ENCODE data around the gene PHKB. TPM values are rescaled to one million over a fixed set of nuclear protein-coding genes. Genes with fewer than 3 reads are reported as not detected.

The PHKB gene
- total RNA-seq, 1 experiment from 2014 or later = 83.4 TPM

- BruUV-seq (replicated peaks) = no TSS peak
- intact Hi-C loops (cut with micrococcal nuclease; ENCODE audit: unreplicated experiment) = no loop called here
- Mint-ChIP-seq H3K4me3 (ENCODE audit: low read depth, unreplicated experiment) (no peak overlapping the region), H3K4me1 (ENCODE audit: low read depth, unreplicated experiment) (peaks cover 6% of the 10 kb centered on the region), H3K9me3 (ENCODE audit: low read depth, unreplicated experiment) (peaks cover 1% of the 10 kb centered on the region), H3K36me3 (ENCODE audit: insufficient read depth, unreplicated experiment) (no peaks in the 10 kb centered on the region), H3K27me3 (ENCODE audit: unreplicated experiment) (no peaks in the 10 kb centered on the region), H3K27ac (ENCODE audit: unreplicated experiment) (no peak overlapping the region)
- DNase-seq = no peak
- TF ChIP-seq CTCF (IDR thresholded peaks at IDR 0.05; ENCODE audit: unreplicated experiment) = no peak
- CTCF ChIA-PET = no interaction called here
Measured at GRCh38 chr16:47571049-47571448, 109.9 kb downstream of the PHKB start.

- TF ChIP-seq CTCF (IDR thresholded peaks at IDR 0.05; ENCODE audit: unreplicated experiment) = no peak
- intact Hi-C loops (cut with micrococcal nuclease; ENCODE audit: unreplicated experiment) = no loop called here
- H3K36me3 Mint-ChIP-seq (ENCODE audit: insufficient read depth, unreplicated experiment) = no peaks in the 10 kb centered on the region
- H3K27me3 Mint-ChIP-seq (ENCODE audit: unreplicated experiment) = no peaks in the 10 kb centered on the region
- H3K27ac Mint-ChIP-seq (ENCODE audit: unreplicated experiment) = no peak overlapping the region
- no peak for DNase-seq
- CTCF ChIA-PET = no interaction called here
- H3K4me1 Mint-ChIP-seq (ENCODE audit: low read depth, unreplicated experiment) = peaks cover 6% of the 10 kb centered on the region
- no peaks in the 10 kb centered on the region for H3K9me3 Mint-ChIP-seq (ENCODE audit: low read depth, unreplicated experiment)
- no peak overlapping the region for H3K4me3 Mint-ChIP-seq (ENCODE audit: low read depth, unreplicated experiment)
- BruUV-seq (replicated peaks) = no TSS peak
Measured at GRCh38 chr16:47571711-47572110, 110.6 kb downstream of the PHKB start.

GRCh38 chr16:47574091-47575054 is 113.2 kb downstream of the PHKB start:
- CTCF ChIA-PET = interaction anchor here (1.0 kb wide), 1 partner anchor 28 kb away, joined by 5 read pairs; no protein-coding TSS in a partner anchor
- Mint-ChIP-seq H3K4me1 (ENCODE audit: low read depth, unreplicated experiment) (peaks cover 21% of the 10 kb centered on the region), H3K27ac (ENCODE audit: unreplicated experiment) (no peak overlapping the region), H3K27me3 (ENCODE audit: unreplicated experiment) (no peaks in the 10 kb centered on the region), H3K9me3 (ENCODE audit: low read depth, unreplicated experiment) (no peaks in the 10 kb centered on the region), H3K36me3 (ENCODE audit: insufficient read depth, unreplicated experiment) (no peaks in the 10 kb centered on the region), H3K4me3 (ENCODE audit: low read depth, unreplicated experiment) (no peak overlapping the region)
- peak; percentile 12 for DNase-seq
- intact Hi-C loops (cut with micrococcal nuclease; ENCODE audit: unreplicated experiment) = no loop called here
- BruUV-seq (replicated peaks) = no TSS peak
- no peak for TF ChIP-seq CTCF (IDR thresholded peaks at IDR 0.05; ENCODE audit: unreplicated experiment)

- CTCF ChIA-PET = no interaction called here
- Mint-ChIP-seq H3K27me3 (ENCODE audit: unreplicated experiment) (no peaks in the 10 kb centered on the region), H3K4me3 (ENCODE audit: low read depth, unreplicated experiment) (no peak overlapping the region), H3K9me3 (ENCODE audit: low read depth, unreplicated experiment) (no peaks in the 10 kb centered on the region), H3K4me1 (ENCODE audit: low read depth, unreplicated experiment) (peaks cover 21% of the 10 kb centered on the region), H3K36me3 (ENCODE audit: insufficient read depth, unreplicated experiment) (no peaks in the 10 kb centered on the region), H3K27ac (ENCODE audit: unreplicated experiment) (no peak overlapping the region)
- intact Hi-C loops (cut with micrococcal nuclease; ENCODE audit: unreplicated experiment) = no loop called here
- no peak for DNase-seq
- BruUV-seq (replicated peaks) = no TSS peak
- no peak for TF ChIP-seq CTCF (IDR thresholded peaks at IDR 0.05; ENCODE audit: unreplicated experiment)
Measured at GRCh38 chr16:47577029-47577428, 115.9 kb downstream of the PHKB start.

All from Calu3 (cell line).